ENCODE results near the gene REV3L. TPM values are rescaled to one million over a fixed set of nuclear protein-coding genes. Genes with fewer than 3 reads are reported as not detected.

The REV3L gene
- total and polyA plus RNA-seq, 12 donors: 16.8 to 45.7 (median 26.6) TPM

GRCh38 chr6:111267764-111268333, 215.2 kb downstream of the REV3L start:
- peaks cover 0 to 13% of the 10 kb centered on the region in 2 donors for H3K36me3 ChIP-seq (replicated peaks in 1 of 2)
- no peaks in the 10 kb centered on the region for H3K27me3 ChIP-seq
- no peaks in the 10 kb centered on the region for H3K9me3 ChIP-seq (replicated peaks in 1 of 3)
- H3K4me1 ChIP-seq (replicated peaks in 1 of 2): peaks cover 0 to 20% of the 10 kb centered on the region in 2 donors
- intact Hi-C loops (cut with DNase I): no loop called here
- TF ChIP-seq POLR2A (IDR thresholded peaks at IDR 0.05) (no peak), CTCF (IDR thresholded peaks at IDR 0.05) (no peak)
- DNase-seq: no peak
- WGBS, 4 donors: 66 to 71% (median 68%) methylated on average over 7 of the region's 7 CpGs
- no peak overlapping the region for H3K4me3 ChIP-seq
- H3K27ac ChIP-seq: no peak overlapping the region

- DNase-seq: no peak
- H3K4me3 ChIP-seq: no peak overlapping the region
- peaks cover 0 to 13% of the 10 kb centered on the region in 2 donors for H3K36me3 ChIP-seq (replicated peaks in 1 of 2)
- peaks cover 0 to 26% of the 10 kb centered on the region in 2 donors for H3K4me1 ChIP-seq (replicated peaks in 1 of 2)
- TF ChIP-seq CTCF (IDR thresholded peaks at IDR 0.05): no peak
- TF ChIP-seq POLR2A (IDR thresholded peaks at IDR 0.05): no peak
- intact Hi-C loops (cut with DNase I): no loop called here
- no peaks in the 10 kb centered on the region for H3K9me3 ChIP-seq (replicated peaks in 1 of 3)
- H3K27ac ChIP-seq: no peak overlapping the region
- no peaks in the 10 kb centered on the region for H3K27me3 ChIP-seq
- WGBS, 4 donors: 95 to 100% (median 99%) methylated on average over 2 of the region's 2 CpGs
Observed at GRCh38 chr6:111266276-111266675, 216.7 kb downstream of the REV3L start.

GRCh38 chr6:111265842-111266241, 217.2 kb downstream of the REV3L start:
- Histone ChIP-seq H3K4me3 (no peak overlapping the region), H3K4me1 (replicated peaks in 1 of 2) (peaks cover 0 to 27% of the 10 kb centered on the region in 2 donors), H3K27ac (no peak overlapping the region), H3K36me3 (replicated peaks in 1 of 2) (peaks cover 0 to 13% of the 10 kb centered on the region in 2 donors), H3K27me3 (no peaks in the 10 kb centered on the region), H3K9me3 (replicated peaks in 1 of 3) (no peaks in the 10 kb centered on the region)
- DNase-seq: no peak
- 90 to 95% (median 93%) methylated on average over 6 of the region's 6 CpGs for WGBS, 4 donors
- TF ChIP-seq POLR2A (IDR thresholded peaks at IDR 0.05): no peak
- no peak for TF ChIP-seq CTCF (IDR thresholded peaks at IDR 0.05)
- intact Hi-C loops (cut with DNase I): no loop called here

- intact Hi-C loops (cut with DNase I): no loop called here
- peak overlapping the region in 3 of 5 donors; percentile 14 to 57 (median 36) for H3K27ac ChIP-seq
- no peak for TF ChIP-seq POLR2A (IDR thresholded peaks at IDR 0.05)
- TF ChIP-seq CTCF (IDR thresholded peaks at IDR 0.05): no peak
- H3K36me3 ChIP-seq (replicated peaks in 1 of 2): peaks cover 0 to 13% of the 10 kb centered on the region in 2 donors
- peak in 3 of 7 donors; percentile 22 to 46 (median 22) for DNase-seq
- peaks cover 0 to 40% of the 10 kb centered on the region in 2 donors for H3K4me1 ChIP-seq (replicated peaks in 1 of 2)
- no peaks in the 10 kb centered on the region for H3K27me3 ChIP-seq
- 41 to 52% (median 45%) methylated on average over 4 of the region's 4 CpGs for WGBS, 4 donors
- no peaks in the 10 kb centered on the region for H3K9me3 ChIP-seq (replicated peaks in 1 of 3)
- H3K4me3 ChIP-seq: no peak overlapping the region
Observed at GRCh38 chr6:111263837-111264236, 219.2 kb downstream of the REV3L start.

All from adrenal gland (tissue), 12 donors.